ENCODE results near the gene GNG3.

The GNG3 gene

DNA sequence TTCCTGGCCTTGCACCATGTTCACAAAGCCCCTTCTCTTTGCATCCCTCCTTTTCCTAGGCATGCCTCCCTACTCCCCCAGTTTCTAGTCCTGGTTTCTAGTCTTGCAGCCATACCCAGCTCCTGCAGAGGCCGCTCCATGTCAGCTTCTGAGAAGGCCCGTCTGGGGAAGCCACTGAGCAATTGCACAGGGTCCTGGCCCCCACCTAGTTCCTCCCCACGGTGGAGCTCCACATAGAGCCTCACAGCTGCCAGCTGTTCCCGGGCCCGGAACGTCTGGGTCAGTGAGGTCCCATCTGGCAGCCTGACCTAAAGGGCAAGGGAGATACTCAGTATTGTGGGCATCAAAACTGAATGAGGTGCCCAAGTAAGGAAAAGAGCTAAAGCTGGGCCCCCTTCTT is 30.8 kb upstream of the GNG3 start:
- H3K27ac ChIP-seq: peak overlapping the region; percentile 51
- H3K4me3 ChIP-seq (ENCODE audit: low read depth in 1 of 2, low read length in 1 of 2): no peak overlapping the region
- H3K4me1 ChIP-seq (ENCODE audit: control insufficient read depth in 1 of 2, insufficient read depth in 1 of 2, low read depth in 1 of 2, low read length in 1 of 2): peaks cover 32 to 33% of the 10 kb centered on the region in 2 experiments
- TF ChIP-seq, protein P1, sequence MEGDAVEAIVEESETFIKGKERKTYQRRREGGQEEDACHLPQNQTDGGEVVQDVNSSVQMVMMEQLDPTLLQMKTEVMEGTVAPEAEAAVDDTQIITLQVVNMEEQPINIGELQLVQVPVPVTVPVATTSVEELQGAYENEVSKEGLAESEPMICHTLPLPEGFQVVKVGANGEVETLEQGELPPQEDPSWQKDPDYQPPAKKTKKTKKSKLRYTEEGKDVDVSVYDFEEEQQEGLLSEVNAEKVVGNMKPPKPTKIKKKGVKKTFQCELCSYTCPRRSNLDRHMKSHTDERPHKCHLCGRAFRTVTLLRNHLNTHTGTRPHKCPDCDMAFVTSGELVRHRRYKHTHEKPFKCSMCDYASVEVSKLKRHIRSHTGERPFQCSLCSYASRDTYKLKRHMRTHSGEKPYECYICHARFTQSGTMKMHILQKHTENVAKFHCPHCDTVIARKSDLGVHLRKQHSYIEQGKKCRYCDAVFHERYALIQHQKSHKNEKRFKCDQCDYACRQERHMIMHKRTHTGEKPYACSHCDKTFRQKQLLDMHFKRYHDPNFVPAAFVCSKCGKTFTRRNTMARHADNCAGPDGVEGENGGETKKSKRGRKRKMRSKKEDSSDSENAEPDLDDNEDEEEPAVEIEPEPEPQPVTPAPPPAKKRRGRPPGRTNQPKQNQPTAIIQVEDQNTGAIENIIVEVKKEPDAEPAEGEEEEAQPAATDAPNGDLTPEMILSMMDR (IDR thresholded peaks at IDR 0.05): no peak
- H3K9me3 ChIP-seq: no peaks in the 10 kb centered on the region
- H3K36me3 ChIP-seq: peaks cover 51% of the 10 kb centered on the region
- H3K27me3 ChIP-seq: no peaks in the 10 kb centered on the region

DNA sequence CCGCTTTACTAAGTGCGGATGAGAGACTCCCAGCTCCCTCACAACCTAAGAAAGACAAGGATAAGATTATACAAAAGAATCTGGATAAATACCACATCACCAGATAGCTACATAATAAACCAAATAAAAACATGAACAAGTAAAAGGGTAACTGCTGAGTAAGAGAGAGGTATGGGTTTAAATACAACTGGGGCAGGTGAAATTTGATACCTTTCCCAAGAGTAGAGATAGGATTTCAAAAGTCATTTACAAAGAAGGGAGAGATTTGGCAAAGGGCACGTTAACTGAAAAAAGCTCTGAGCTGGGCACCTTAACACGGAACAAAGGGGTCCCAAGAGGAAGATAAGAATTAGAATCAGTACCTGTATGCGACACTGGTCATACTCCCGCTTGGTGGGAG is 30.3 kb upstream of the GNG3 start:
- TF ChIP-seq, protein P1 (IDR thresholded peaks at IDR 0.05): no peak
- peak overlapping the region; percentile 90 for H3K27ac ChIP-seq
- H3K4me1 ChIP-seq (ENCODE audit: control insufficient read depth in 1 of 2, insufficient read depth in 1 of 2, low read depth in 1 of 2, low read length in 1 of 2): peaks cover 28 to 31% of the 10 kb centered on the region in 2 experiments
- H3K27me3 ChIP-seq: no peaks in the 10 kb centered on the region
- H3K9me3 ChIP-seq: no peaks in the 10 kb centered on the region
- H3K36me3 ChIP-seq: peaks cover 51% of the 10 kb centered on the region
- H3K4me3 ChIP-seq (ENCODE audit: low read depth in 1 of 2, low read length in 1 of 2): no peak overlapping the region

DNA sequence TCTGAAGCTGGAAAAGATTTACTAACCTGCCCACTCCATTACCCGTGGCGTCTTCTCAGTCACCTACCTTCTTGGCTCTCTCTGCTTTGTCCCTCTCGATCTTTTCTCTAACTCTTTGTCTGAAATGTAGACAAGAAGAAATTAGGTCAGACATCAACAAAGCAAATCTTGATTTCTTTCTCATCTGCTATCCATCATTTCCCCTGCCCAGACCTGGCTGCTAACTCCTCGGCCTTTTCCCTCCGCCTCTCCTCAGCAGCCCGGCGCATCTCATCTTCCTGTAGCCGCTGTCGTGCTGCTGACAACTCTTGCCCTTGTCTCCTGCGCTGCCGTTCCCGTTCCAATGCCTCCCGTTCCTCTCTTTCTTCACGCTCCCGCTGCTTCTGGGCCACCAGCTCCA is 29.8 kb upstream of the GNG3 start:
- Histone ChIP-seq H3K4me3 (ENCODE audit: low read depth in 1 of 2, low read length in 1 of 2) (peak overlapping the region; percentile 87 to 98), H3K27ac (peak overlapping the region; percentile 90), H3K4me1 (ENCODE audit: control insufficient read depth in 1 of 2, insufficient read depth in 1 of 2, low read depth in 1 of 2, low read length in 1 of 2) (peaks cover 22 to 25% of the 10 kb centered on the region in 2 experiments), H3K27me3 (no peaks in the 10 kb centered on the region), H3K9me3 (no peaks in the 10 kb centered on the region), H3K36me3 (peaks cover 50% of the 10 kb centered on the region)
- TF ChIP-seq, protein P1 (IDR thresholded peaks at IDR 0.05): no peak

DNA sequence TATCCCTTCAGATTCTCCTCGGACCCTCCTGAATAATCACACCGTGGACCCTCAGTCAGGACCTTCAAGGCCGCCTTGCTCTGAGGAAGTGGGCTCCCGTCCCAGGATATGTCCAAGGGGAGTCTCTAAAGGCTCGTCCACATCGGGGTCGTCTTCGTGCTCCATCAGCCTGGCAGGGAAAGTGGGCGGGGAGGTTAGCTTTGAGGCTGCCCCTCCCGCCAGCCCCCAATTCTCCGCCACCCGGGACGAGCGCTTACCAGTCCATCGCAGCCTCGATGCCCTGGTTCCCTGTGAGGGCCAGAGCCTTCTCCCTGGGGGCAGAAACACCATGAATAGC is 29.1 kb upstream of the GNG3 start:
- peaks cover 43% of the 10 kb centered on the region for H3K36me3 ChIP-seq
- H3K9me3 ChIP-seq: no peaks in the 10 kb centered on the region
- H3K27ac ChIP-seq: peak overlapping the region; percentile 90
- peaks cover 17 to 20% of the 10 kb centered on the region in 2 experiments for H3K4me1 ChIP-seq (ENCODE audit: control insufficient read depth in 1 of 2, insufficient read depth in 1 of 2, low read depth in 1 of 2, low read length in 1 of 2)
- peak overlapping the region; percentile 87 to 98 for H3K4me3 ChIP-seq (ENCODE audit: low read depth in 1 of 2, low read length in 1 of 2)
- H3K27me3 ChIP-seq: no peaks in the 10 kb centered on the region
- TF ChIP-seq, protein P1 (IDR thresholded peaks at IDR 0.05): no peak

DNA sequence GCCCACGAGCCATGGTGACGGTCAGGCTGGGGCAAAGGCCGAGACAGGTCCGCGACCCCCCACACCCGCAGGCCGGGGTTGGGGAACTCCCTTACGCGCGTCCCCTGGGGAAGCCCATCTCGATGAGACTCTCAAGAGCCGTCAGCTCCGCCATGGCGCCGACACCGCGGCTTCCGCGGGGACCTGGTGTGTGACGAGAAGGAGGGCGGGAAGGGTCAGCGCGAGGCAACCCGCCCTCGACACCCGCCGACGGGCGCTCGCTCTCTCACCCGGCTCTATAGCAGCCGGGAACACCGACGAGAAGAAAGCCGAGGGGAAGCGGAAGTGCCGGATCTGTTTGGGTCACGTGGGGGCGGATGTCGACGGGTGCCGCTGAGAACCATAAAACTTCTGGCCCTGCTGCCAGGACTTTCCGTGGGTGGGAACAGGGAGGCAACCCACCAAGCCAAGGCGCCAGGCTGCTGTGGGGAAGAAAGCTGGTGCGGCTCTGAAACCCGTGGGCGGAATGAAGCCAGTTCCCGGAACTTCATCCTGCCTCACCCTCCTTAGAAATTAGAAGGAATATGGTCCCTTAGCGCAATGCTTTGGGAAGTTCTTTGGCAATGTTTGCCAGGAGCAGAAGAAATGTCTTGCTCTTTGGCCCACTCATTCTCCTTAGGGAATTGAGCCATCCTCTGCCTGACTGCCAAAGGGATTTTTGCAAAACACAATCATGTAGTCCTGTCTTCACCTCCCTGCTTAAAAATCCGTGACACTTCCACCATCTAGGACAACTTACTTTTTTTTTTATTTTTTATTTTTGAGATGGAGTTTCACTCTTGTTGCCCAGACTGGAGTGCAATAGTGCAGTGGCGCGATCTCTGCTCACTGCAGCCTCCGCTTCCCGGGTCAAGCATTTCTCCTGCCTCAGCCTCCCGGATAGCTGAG is 28.4 kb upstream of the GNG3 start, which contains the start of gene UBXN1:
Gene UBXN1 (minus strand): TSS at position 304 of the 927 bp plus-strand sequence. CDS start 150 bp downstream, at position 154.
- Histone ChIP-seq H3K27me3 (no peaks in the 10 kb centered on the region), H3K36me3 (peaks cover 37% of the 10 kb centered on the region), H3K4me1 (ENCODE audit: control insufficient read depth in 1 of 2, insufficient read depth in 1 of 2, low read depth in 1 of 2, low read length in 1 of 2) (peaks cover 17 to 20% of the 10 kb centered on the region in 2 experiments), H3K4me3 (ENCODE audit: low read depth in 1 of 2, low read length in 1 of 2) (peak within 1 kb of the TSS; percentile 87 to 98), H3K27ac (peak within 1 kb of the TSS; percentile 90), H3K9me3 (no peaks in the 10 kb centered on the region)
- TF ChIP-seq, protein P1 (IDR thresholded peaks at IDR 0.05): no peak
